ENCODE measurements around the gene GNG13.

The GNG13 gene

GRCh38 chr16:813204-813915, 12.8 kb upstream of the GNG13 start:
- DNase-seq, result no peak

DNA sequence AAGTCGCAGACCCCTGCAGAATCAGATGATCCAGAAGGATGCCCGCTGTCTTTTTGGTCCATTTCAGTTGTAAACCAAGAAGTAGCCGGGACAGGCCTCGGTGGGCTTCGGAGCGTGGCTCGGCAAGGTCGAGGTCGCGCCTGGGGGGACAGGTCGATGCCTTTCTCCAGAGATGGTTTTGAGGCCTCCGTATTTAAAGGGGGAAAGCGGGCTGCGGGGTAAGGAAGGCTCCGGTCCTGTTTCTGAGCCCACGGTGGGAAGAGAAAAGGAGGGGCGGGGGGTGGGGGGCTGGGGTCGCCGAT, 7.5 kb upstream of the GNG13 start:
- DNase-seq, result no peak

DNA sequence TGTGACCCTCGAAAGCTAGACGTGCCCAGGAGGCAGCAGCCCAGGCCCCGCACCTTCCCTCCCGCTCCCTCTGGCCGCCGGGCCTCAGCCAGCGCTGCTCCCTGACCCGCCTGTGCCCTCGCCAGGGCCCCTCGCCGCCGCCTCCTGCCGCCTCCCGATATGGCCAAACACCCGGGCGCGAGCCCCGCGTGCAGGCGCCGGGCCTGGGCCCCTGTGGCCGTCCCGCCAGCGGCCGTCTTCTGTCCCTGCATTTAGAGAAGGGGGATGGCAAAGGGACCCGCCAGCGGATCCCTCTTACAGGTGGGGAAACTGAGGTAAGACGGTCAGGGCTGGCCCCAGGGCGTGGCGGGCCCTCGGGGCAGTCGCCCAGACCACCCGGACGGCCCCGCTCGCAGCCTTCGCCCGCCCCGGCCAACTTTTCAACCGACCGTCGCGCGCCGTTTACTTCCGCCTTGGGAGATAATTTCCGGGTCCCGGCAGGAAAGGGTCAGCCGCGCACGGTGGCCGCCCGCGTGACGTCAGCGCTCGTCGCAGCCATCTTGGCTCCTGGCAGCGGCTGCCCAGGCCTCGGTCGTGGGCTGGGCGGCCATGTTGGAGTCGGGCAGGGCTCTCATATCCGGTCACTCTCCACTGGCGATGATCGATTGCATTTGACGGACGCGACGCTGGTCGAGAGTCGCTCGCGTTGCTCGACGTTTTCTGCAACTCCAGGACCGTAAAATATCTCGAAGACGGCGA, 7.0 kb upstream of the GNG13 start:
- peak; percentile 73 for DNase-seq

DNA sequence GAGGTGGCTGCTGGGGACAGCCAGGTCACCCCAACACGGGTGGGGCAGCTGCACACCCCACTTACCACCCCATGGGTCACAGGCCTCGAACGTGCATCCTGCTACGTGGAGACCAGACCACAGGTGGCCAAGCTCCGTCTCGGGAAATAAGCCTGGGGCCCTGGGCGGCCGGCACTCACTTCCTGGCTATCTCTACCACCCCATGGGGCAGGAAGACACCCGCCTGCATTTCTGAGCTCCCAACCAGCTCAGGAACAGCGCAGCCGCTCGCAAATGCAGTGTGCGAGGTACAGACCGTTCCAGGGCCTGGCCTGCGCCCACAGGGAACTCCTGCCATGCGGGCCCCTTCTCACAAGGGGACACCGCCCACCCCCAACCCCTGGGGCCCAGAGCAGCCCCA, 4.9 kb upstream of the GNG13 start:
- no peak for DNase-seq

- DNase-seq, result no peak
These were observed 3.9 kb upstream of the GNG13 start for GRCh38 chr16:804193-805048.

DNA sequence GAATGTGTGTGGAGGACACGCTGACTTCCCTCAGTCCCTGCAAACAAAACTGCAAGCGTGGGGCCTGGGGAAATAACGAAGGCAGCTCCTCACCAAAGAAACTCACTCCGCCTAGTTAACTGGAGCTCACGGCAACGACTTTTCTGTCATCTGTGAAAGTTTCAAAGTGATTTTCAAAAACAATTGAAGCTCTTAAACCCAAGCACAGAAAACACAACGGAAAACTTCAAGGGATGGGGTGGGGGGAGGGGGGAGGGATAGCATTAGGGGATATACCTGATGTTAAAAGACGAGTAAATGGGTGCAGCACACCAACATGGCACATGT, 3.2 kb upstream of the GNG13 start:
- no peak for DNase-seq

GRCh38 chr16:802914-803753, 2.6 kb upstream of the GNG13 start:
- no peak for DNase-seq

DNA sequence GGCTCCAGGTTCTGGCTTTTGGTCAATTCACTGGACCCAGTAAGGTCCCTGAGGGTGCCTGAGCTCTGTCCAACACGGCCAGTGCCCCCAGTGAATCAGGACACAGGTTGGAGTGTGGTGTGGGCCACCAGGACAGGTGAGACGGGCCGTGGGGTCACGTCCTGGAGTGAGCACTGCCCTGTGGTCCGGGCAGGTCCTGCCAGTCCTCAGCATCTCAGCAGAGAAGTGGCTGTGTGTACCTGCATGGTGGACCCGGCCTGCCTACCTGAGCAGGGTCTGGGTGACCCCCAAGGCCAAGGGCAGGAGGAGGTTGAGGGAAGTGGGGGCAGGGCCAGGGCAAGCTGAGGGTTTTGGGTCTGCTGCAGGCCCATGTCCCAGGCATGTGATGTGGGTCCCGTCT, 1.9 kb upstream of the GNG13 start:
- DNase-seq, result no peak

GRCh38 chr16:801584-802363, 1.2 kb upstream of the GNG13 start:
- DNase-seq, result no peak

DNA sequence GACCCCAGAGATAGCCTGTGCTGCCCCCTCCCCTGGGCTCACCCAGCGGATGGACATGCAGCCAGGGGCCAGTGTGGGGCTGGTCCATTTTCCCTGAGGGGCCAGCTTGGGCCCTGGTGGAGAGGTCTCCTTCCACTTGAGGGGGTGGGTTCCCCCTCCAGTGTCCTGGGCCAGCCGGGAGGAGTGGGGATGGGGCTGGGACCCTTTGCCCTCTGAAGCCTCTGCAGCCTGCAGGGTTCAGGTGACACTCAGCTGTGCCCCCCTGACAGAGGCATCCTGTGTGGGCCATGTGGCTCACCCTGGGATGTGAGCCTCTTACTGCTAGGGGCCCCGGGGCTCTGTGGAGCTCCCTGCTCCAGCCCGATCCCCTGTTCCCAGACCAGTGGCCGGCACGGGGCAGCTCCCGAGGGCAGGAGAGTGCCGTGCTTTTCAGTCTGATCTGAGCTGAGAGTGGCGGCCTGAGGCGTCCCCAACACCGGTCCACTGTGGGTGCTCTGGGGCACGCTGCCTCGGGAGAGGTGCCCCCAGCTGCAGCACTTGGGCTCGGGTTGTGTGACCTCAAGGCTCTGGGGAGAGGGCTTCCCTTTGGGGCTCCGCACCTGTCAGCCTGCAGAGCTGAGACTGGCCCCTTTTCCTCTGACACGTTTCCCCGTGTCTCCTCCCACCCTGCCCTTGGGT, 439 bp upstream of the GNG13 start:
- DNase-seq, result no peak

DNA sequence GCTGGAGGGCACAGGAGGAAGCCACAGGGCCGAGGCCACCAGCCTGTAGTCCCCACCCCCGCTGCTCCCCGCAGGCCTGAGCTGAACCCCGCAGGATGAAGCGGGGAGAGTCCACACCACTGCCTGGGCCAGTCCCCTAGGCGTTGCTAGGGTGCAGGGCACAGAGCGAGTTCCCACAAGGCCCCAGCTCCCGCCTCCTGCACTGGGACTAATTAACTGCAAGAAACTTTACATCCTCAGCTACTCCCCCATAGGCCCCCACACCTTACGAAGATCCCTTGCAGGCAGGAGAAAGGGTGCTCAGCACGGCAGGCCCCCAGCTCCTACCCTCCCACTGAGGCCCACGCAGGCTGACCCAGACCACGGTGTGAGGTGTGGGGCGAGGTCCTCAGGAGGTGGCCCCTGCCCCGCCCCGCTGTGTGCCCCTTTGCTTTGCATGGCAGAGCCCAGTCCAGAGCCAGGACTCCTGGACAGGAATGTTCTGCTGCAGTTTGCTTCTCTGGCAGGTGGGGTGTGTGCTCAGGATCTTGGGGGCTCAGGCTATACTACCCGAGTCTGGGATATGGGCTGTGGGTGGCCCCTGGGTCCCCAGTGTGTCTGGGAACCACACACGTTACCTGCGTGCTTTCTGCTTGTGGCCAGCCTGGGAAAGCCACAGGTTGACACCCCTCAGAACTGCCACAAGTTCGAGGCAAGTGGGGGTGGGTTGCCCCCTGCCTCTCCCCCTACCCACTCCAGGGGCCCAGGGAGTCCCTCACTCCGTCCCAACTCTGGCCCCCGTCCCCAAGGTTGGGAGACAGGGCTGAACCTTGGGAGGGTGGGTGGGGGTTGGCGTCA, 1.2 kb downstream of the GNG13 start:
- DNase-seq, result no peak

- no peak for DNase-seq
These were observed 1.9 kb downstream of the GNG13 start for GRCh38 chr16:798666-799065.

DNA sequence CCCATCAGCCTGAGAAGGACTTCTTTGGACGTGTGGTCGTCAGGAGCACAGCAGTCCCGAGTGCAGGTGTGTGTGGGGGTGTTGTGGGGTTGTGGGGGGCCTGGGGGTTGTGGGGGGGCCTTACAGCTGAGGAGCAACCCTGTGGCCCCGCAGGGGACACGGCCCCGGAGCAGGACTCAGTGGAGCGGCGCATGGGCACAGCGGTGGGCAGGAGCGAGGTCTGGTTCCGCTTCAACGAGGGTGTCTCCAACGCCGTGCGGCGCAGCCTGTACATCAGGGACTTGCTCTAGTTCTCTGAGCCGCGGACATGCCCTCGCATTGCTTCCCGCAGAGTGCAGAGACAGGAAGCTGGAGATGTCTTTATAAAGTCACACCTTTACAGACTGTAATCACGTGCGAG, 2.8 kb downstream of the GNG13 start:
- DNase-seq, result no peak

DNA sequence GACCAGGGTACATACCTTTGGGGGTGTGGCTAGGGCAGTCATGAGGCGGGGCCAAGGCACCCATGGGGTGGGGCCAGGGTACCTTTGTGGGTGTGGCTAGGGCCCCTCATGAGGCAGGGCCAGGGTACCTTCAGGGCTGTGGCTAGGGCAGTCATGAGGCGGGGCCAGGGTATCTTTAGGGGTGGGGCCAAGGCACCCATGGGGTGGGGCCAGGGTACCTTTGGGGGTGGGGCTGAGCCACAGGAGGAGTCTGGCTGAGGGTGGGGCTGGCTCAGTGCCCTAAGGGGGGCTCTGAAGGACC, 3.5 kb downstream of the GNG13 start:
- DNase-seq, result no peak

DNA sequence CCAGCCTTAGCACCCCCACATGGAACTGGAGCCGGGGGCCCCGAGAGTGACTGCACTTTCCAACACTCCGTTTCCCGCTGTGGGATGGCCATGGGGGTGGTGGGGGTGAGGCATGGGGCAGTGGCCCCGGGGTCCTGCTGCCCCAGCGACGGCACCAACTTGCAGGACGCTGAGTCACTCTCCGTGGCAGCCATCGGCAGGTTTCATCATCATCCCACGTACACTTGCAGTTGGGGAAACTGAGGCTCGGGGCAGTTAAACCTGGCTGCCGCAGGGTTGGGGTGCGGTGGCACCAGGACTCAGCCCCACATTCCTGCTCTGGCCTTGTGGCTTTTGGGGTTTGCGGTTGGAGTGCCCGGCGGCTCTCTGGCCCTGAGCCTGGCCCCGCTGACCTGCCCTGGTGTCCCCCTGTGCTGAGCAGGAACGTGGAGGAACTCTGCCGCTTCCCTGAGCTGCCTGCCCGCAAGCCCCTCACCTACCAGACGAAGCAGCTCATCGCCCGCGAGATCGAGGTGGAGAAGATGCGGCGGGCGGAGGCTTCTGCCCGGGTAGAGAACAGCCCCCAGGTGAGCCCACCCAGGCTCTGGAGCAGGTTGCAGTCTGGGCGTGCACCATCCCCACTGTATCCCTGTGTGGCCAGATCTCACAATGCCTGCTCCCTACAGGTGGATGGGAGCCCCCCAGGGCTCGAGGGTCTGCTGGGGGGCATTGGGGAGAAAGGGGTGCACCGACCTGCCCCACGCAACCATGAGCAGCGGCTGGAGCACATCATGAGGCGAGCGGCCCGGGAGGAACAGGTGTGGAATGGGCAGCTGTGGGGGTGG, 4.0 kb downstream of the GNG13 start:
- DNase-seq, result no peak

GRCh38 chr16:795580-796229, 4.8 kb downstream of the GNG13 start:
- DNase-seq, result no peak

GRCh38 chr16:794853-795466, 5.6 kb downstream of the GNG13 start:
- DNase-seq, result no peak

DNA sequence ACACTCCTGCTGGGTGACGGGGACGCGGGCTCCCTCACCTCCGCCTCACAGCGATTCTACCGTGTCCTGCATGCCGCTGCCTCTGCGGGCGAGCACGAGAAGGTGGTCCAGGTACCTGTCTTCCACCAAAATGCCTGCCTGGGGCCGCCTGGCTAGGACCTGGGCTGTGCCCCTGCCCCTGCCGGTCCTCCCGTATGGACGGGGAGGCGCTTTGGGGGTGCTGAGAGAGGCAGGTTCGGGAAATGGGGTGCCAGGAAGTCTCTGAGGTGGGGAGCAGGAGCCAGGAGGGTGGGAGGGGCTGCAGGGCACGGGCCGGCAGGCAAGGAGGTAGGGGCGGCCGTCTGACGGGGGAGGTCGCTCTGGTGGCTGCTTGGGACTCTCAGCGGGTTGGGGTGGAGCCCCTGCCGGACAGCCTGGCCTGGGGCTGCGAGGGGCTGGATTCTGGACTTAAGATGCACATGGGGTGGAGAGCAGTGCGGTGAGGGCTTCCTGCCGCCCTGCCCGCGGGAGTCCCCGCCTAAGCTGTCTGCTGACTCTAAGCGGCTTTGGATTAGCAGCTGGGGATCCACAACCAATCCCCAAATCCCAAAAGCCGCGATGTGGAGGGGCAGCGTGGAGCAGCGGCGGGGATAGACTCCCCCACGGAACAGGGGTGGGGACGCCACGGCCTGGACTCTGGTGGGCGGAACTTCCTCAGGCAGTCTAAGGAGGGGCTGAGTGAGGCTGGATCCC, 6.3 kb downstream of the GNG13 start:
- DNase-seq, result no peak

Data from NCI-H510A (cell line).